HCT116 (cell line): ENCODE measurements around the gene GNG7. TPM values are rescaled to one million over a fixed set of nuclear protein-coding genes. Genes with fewer than 3 reads are reported as not detected.

Experiments used
- ATAC-seq: fragments of 200-7000 bp; cut with Tn5 transposase; 2 replicates; pipeline ENCODE4 v1.9.1; 2020; ENCODE audit warnings: mild to moderate bottlenecking, moderate library complexity
- BruUV-seq: library from RNA; stranded (reverse); fragments of 400-500 nt; replicated peaks from 2 replicates; lab custom pipeline; 2021; lab: Mats Ljungman, UMichigan
- CTCF ChIA-PET: fragments of 300-600 bp; sonication (Branson Sonifier 250); formaldehyde crosslinking; loops from one replicate; lab custom pipeline; 2021; ENCODE audit warnings: antibody characterized with exemption; lab: Charles Lee
- POLR2A ChIA-PET: fragments of 300-600, 350-600 bp; sonication (Branson Sonifier 250); formaldehyde crosslinking; loops from one replicate; lab custom pipeline; 2021; ENCODE audit warnings: antibody characterized with exemption; lab: Charles Lee
- RAD21 ChIA-PET, 2 experiments: fragments of 300-600 bp; sonication (Branson Sonifier 250); formaldehyde crosslinking; loops; one replicate each; lab custom pipeline; 2023; ENCODE audit warnings: low total read pairs in 2 of 2; ENCODE audit not compliant: uncharacterized antibody in 2 of 2, unreplicated experiment in 2 of 2, low non-redundant PET in 1 of 2; lab: Charles Lee
- DNase-seq: peaks from one replicate; pipeline ENCODE4 v3.0.0-alpha.2; 2010; ENCODE audit warnings: low read depth, low spot score
- H2AFZ ChIP-seq: fragments of 200-600 bp; shearing (Covaris generic), sonication (generic); 2 replicates; pipeline ENCODE4 v1.6.1; 2017; ENCODE audit warnings: low read depth, mixed run types, mixed read lengths, antibody characterized with exemption, low read length; ENCODE audit not compliant: poor library complexity, severe bottlenecking
- H3K27ac ChIP-seq: 2 replicates; pipeline ENCODE4 v1.5.1; 2012; ENCODE audit warnings: low read depth, low read length
- H3K27me3 ChIP-seq: fragments of 200-600 bp; sonication (generic); 2 replicates; pipeline ENCODE4 v1.6.1; 2016; ENCODE audit warnings: mixed run types, low read length, mixed read lengths; ENCODE audit not compliant: insufficient read depth
- H3K36me3 ChIP-seq, 2 experiments: fragments of 200-500 bp in 1 of 2; fragments of 200-600 bp in 1 of 2; sonication (Bioruptor generic) in 1 of 2; sonication (generic) in 1 of 2; 2 replicates each; pipeline versions ENCODE4 v1.5.1 to v1.6.1; 2014 to 2016; ENCODE audit warnings: low read length in 2 of 2, inconsistent platforms in 1 of 2, mixed read lengths in 1 of 2, mixed run types in 1 of 2; ENCODE audit not compliant: insufficient read depth in 2 of 2, control insufficient read depth in 1 of 2
- H3K4me1 ChIP-seq, 2 experiments: fragments of 200-600 bp in 1 of 2; sonication (generic) in 1 of 2; 2 replicates each; pipeline versions ENCODE4 v1.5.1 to v1.6.1; 2012 to 2017; ENCODE audit warnings: low read length in 2 of 2, inconsistent platforms in 1 of 2, mild to moderate bottlenecking in 1 of 2, mixed read lengths in 1 of 2, mixed run types in 1 of 2, moderate library complexity in 1 of 2; ENCODE audit not compliant: insufficient read depth in 2 of 2, control insufficient read depth in 1 of 2
- H3K4me2 ChIP-seq: fragments of 200-600 bp; sonication (generic); 2 replicates; pipeline ENCODE4 v1.6.1; 2017; ENCODE audit warnings: mixed run types, low read length, mixed read lengths
- H3K4me3 ChIP-seq, 2 experiments: fragments of 200-600 bp in 1 of 2; sonication (generic) in 1 of 2; replicated peaks in 1 of 2; 2 replicates each; pipeline ENCODE4 v1.5.1; 2011 to 2016; ENCODE audit warnings: low read length in 2 of 2, control low read depth in 1 of 2, low read depth in 1 of 2, mild to moderate bottlenecking in 1 of 2, mixed read lengths in 1 of 2, mixed run types in 1 of 2
- H3K79me2 ChIP-seq: fragments of 200-600 bp; sonication (generic); 2 replicates; pipeline ENCODE4 v1.6.1; 2017; ENCODE audit warnings: mild to moderate bottlenecking, mixed run types, low read length, moderate library complexity, mixed read lengths; ENCODE audit not compliant: insufficient read depth
- H3K9ac ChIP-seq: fragments of 200-600 bp; sonication (generic); 2 replicates; pipeline ENCODE4 v1.6.1; 2016; ENCODE audit warnings: low read length, mixed read lengths
- H3K9me2 ChIP-seq: fragments of 200-600 bp; sonication (generic), shearing (Covaris generic); 2 replicates; pipeline ENCODE4 v1.6.1; 2017; ENCODE audit warnings: mixed run types, mild to moderate bottlenecking, moderate library complexity; ENCODE audit not compliant: insufficient read depth
- H3K9me3 ChIP-seq, 2 experiments: fragments of 200-500 bp in 1 of 2; fragments of 200-600 bp in 1 of 2; sonication (Bioruptor generic) in 1 of 2; sonication (generic) in 1 of 2; 2 replicates each; pipeline ENCODE4 v1.6.1; 2014 to 2017; ENCODE audit warnings: low read length in 2 of 2, mixed read lengths in 2 of 2, inconsistent platforms in 1 of 2, low read depth in 1 of 2, mild to moderate bottlenecking in 1 of 2, mixed run types in 1 of 2, moderate library complexity in 1 of 2; ENCODE audit not compliant: control insufficient read depth in 1 of 2, insufficient read depth in 1 of 2
- H4K20me1 ChIP-seq: fragments of 200-600 bp; sonication (generic), shearing (Covaris generic); 2 replicates; pipeline ENCODE4 v1.6.1; 2017; ENCODE audit warnings: mixed run types, mild to moderate bottlenecking, moderate library complexity; ENCODE audit not compliant: insufficient read depth
- CBX3 ChIP-seq: IDR thresholded peaks from 2 replicates; pipeline ENCODE4 v1.6.1; 2012; ENCODE audit warnings: low read depth
- CEBPB ChIP-seq: IDR thresholded peaks from 2 replicates; pipeline ENCODE4 v1.6.1; 2012; ENCODE audit warnings: low read depth
- EGR1 ChIP-seq: IDR thresholded peaks from 2 replicates; pipeline ENCODE4 v1.6.1; 2012; ENCODE audit warnings: low read depth
- ELF1 ChIP-seq: IDR thresholded peaks from 2 replicates; pipeline ENCODE4 v1.6.1; 2012; ENCODE audit warnings: low read depth, borderline replicate concordance
- EZH2phosphoT487 ChIP-seq: fragments of 200-600 bp; IDR thresholded peaks from 2 replicates; pipeline ENCODE4 v1.6.1; 2018; ENCODE audit warnings: antibody characterized with exemption, borderline replicate concordance
- FOSL1 ChIP-seq: IDR thresholded peaks from 2 replicates; pipeline ENCODE4 v1.6.1; 2012; ENCODE audit warnings: low read depth
- JUND ChIP-seq: IDR thresholded peaks from 2 replicates; pipeline ENCODE4 v1.6.1; 2012
- POLR2A ChIP-seq: IDR thresholded peaks from 2 replicates; pipeline ENCODE4 v1.7.0; 2011; ENCODE audit warnings: borderline replicate concordance; ENCODE audit not compliant: insufficient read depth, insufficient read length; ENCODE audit errors: extremely low read depth
- POLR2AphosphoS5 ChIP-seq: IDR thresholded peaks from 2 replicates; pipeline ENCODE4 v1.6.1; 2011; ENCODE audit warnings: mild to moderate bottlenecking, low read depth, low read length, moderate library complexity
- RAD21 ChIP-seq: IDR thresholded peaks from 2 replicates; pipeline ENCODE4 v1.6.1; 2012; ENCODE audit warnings: low read depth, mild to moderate bottlenecking
- SIN3A ChIP-seq: IDR thresholded peaks from 2 replicates; pipeline ENCODE4 v1.6.1; 2012; ENCODE audit warnings: low read depth
- SP1 ChIP-seq: IDR thresholded peaks from 2 replicates; pipeline ENCODE4 v1.6.1; 2012; ENCODE audit warnings: low read depth
- SRF ChIP-seq: IDR thresholded peaks from 2 replicates; pipeline ENCODE4 v1.6.1; 2012; ENCODE audit warnings: low read depth
- TCF7L2 ChIP-seq: IDR thresholded peaks from 2 replicates; pipeline ENCODE4 v1.7.0; 2011; ENCODE audit warnings: borderline replicate concordance, inconsistent platforms; ENCODE audit not compliant: insufficient read depth, insufficient read length; ENCODE audit errors: extremely low read depth
- YY1 ChIP-seq: IDR thresholded peaks from 2 replicates; pipeline ENCODE4 v1.6.1; 2011; ENCODE audit warnings: low read length, low read depth, moderate library complexity, mild to moderate bottlenecking; ENCODE audit not compliant: insufficient replicate concordance; ENCODE audit errors: extremely low read depth
- ZFX ChIP-seq: fragments of 450-650 bp; IDR thresholded peaks from 2 replicates; pipeline ENCODE4 v1.6.1; 2017
- ZNF274 ChIP-seq: fragments of 200-500 bp; sonication (Bioruptor generic); IDR thresholded peaks from 2 replicates; pipeline ENCODE4 v1.6.1; 2014; ENCODE audit warnings: mild to moderate bottlenecking, low read depth, low read length, inconsistent platforms
- intact Hi-C: fragments of 100-400 bp; cut with micrococcal nuclease; formaldehyde crosslinking; loops from 2 replicates; pipeline ENCODE4 v1.10.0; 2022
- total RNA-seq: library from RNA; stranded (reverse); gene quantifications from one replicate; pipeline ENCODE4 v1.2.1, GENCODE V29; 2021; ENCODE audit not compliant: unreplicated experiment
- TF ChIP-seq, protein P1 (sequence below): IDR thresholded peaks from 2 replicates; pipeline ENCODE4 v1.6.1; 2012; ENCODE audit warnings: low read depth
- TF ChIP-seq, protein P2 (sequence below): IDR thresholded peaks from 2 replicates; pipeline ENCODE4 v1.6.1; 2011; ENCODE audit warnings: mild to moderate bottlenecking, low read length, moderate library complexity; ENCODE audit not compliant: insufficient replicate concordance; ENCODE audit errors: extremely low read depth

Gene GNG7
- total RNA-seq, 1 experiment from 2014 or later = 11.3 TPM

DNA sequence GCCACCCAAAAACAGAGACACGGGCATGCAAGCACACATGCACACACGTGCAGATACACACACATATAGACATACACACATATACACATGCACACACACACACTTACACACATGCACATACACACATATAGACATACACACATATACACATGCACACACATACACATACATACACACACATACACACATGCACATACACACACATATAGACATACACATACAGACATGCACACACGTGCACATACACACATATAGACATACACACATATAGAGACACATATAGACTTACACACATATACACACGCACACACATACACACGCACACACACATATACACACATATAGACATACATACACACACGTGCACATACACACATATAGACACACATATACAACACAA lies 134.5 kb downstream of the GNG7 start (continued):
- TF ChIP-seq TCF7L2 (no peak), JUND (no peak), ZFX (no peak), CEBPB (no peak), FOSL1 (no peak)
- TF ChIP-seq, all 23 proteins: peak for 0

DNA sequence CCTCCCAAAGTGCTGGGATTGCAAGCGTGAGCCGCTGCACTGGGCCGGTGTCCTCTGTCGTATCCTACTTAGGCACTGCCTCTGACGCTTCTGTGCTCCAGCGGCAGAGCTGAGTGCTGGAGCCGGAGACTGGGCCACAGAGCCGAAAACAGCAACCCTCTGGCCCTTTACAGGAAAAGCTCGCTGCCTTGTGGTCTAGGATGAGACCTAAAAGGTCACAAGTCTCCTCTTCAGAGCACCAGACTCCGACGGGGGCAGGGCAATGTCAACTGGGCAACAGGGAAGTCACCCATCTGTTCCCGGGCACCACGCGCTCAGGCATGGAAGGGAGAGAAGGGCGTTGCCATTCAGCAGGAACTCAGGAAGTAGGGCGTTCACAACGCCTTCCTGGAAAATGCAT lies 134.9 kb downstream of the GNG7 start:
- Histone ChIP-seq H3K36me3 (no peaks in the 10 kb centered on the region), H3K27me3 (no peaks in the 10 kb centered on the region), H3K9ac (no peak overlapping the region), H3K4me3 (no peak overlapping the region), H3K9me3 (0 out of 4 replicates have a peak, but pooled peaks cover 0 to 2% of the 10 kb centered on the region in 2 experiments), H3K27ac (no peak overlapping the region), H3K9me2 (no peaks in the 10 kb centered on the region), H2AFZ (no peak overlapping the region), H3K4me1 (no peaks in the 10 kb centered on the region), H3K4me2 (no peak overlapping the region), H3K79me2 (no peaks in the 10 kb centered on the region), H4K20me1 (no peaks in the 10 kb centered on the region)
- no peak for ATAC-seq
- ChIA-PET POLR2A (no interaction called here), RAD21 (no interaction called here), CTCF (no interaction called here)
- TF ChIP-seq ZNF274 (no peak), EGR1 (no peak), SP1 (no peak), POLR2AphosphoS5 (no peak), SIN3A (no peak), EZH2phosphoT487 (no peak), POLR2A (no peak), RAD21 (no peak), ELF1 (no peak), YY1 (no peak), SRF (no peak), FOSL1 (no peak), CBX3 (no peak), CEBPB (no peak)
- TF ChIP-seq, protein P1, sequence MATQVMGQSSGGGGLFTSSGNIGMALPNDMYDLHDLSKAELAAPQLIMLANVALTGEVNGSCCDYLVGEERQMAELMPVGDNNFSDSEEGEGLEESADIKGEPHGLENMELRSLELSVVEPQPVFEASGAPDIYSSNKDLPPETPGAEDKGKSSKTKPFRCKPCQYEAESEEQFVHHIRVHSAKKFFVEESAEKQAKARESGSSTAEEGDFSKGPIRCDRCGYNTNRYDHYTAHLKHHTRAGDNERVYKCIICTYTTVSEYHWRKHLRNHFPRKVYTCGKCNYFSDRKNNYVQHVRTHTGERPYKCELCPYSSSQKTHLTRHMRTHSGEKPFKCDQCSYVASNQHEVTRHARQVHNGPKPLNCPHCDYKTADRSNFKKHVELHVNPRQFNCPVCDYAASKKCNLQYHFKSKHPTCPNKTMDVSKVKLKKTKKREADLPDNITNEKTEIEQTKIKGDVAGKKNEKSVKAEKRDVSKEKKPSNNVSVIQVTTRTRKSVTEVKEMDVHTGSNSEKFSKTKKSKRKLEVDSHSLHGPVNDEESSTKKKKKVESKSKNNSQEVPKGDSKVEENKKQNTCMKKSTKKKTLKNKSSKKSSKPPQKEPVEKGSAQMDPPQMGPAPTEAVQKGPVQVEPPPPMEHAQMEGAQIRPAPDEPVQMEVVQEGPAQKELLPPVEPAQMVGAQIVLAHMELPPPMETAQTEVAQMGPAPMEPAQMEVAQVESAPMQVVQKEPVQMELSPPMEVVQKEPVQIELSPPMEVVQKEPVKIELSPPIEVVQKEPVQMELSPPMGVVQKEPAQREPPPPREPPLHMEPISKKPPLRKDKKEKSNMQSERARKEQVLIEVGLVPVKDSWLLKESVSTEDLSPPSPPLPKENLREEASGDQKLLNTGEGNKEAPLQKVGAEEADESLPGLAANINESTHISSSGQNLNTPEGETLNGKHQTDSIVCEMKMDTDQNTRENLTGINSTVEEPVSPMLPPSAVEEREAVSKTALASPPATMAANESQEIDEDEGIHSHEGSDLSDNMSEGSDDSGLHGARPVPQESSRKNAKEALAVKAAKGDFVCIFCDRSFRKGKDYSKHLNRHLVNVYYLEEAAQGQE = no peak
- TF ChIP-seq, protein P2, sequence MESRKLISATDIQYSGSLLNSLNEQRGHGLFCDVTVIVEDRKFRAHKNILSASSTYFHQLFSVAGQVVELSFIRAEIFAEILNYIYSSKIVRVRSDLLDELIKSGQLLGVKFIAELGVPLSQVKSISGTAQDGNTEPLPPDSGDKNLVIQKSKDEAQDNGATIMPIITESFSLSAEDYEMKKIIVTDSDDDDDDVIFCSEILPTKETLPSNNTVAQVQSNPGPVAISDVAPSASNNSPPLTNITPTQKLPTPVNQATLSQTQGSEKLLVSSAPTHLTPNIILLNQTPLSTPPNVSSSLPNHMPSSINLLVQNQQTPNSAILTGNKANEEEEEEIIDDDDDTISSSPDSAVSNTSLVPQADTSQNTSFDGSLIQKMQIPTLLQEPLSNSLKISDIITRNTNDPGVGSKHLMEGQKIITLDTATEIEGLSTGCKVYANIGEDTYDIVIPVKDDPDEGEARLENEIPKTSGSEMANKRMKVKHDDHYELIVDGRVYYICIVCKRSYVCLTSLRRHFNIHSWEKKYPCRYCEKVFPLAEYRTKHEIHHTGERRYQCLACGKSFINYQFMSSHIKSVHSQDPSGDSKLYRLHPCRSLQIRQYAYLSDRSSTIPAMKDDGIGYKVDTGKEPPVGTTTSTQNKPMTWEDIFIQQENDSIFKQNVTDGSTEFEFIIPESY = no peak
- BruUV-seq = no TSS peak
- no peak for DNase-seq
- intact Hi-C loops = no loop called here
